GM19351 (cell line): ENCODE results near the gene ERGIC3.

Experiments
- ATAC-seq: cut with Tn5 transposase; IDR thresholded peaks from one replicate; pipeline ENCODE4 v1.9.1; 2021; ENCODE audit warnings: mild to moderate bottlenecking, moderate library complexity; ENCODE audit not compliant: unreplicated experiment

ERGIC3 gene

GRCh38 chr20:35560541-35560940, 18.7 kb downstream of the ERGIC3 start:
- no peak for ATAC-seq

- ATAC-seq, result no peak
Observed at GRCh38 chr20:35561268-35561667, 19.4 kb downstream of the ERGIC3 start.

- ATAC-seq, result no peak
Observed at GRCh38 chr20:35561671-35562070, 19.8 kb downstream of the ERGIC3 start.

- ATAC-seq, result no peak
Observed at GRCh38 chr20:35562541-35563110, 20.7 kb downstream of the ERGIC3 start.

- no peak for ATAC-seq
Observed at GRCh38 chr20:35563834-35564233, 22.0 kb downstream of the ERGIC3 start.

GRCh38 chr20:35564905-35565304, 23.0 kb downstream of the ERGIC3 start:
- ATAC-seq, result no peak

- no peak for ATAC-seq
Observed at GRCh38 chr20:35568645-35569044, 26.8 kb downstream of the ERGIC3 start.

GRCh38 chr20:35571555-35571954, 29.7 kb downstream of the ERGIC3 start:
- ATAC-seq, result no peak

- ATAC-seq, result no peak
Observed at GRCh38 chr20:35572838-35573237, 31.0 kb downstream of the ERGIC3 start.

- ATAC-seq, result no peak
Observed at GRCh38 chr20:35575958-35576357, 34.1 kb downstream of the ERGIC3 start.

- ATAC-seq, result no peak
Observed at GRCh38 chr20:35576816-35577215, 34.9 kb downstream of the ERGIC3 start.

GRCh38 chr20:35578469-35578868, 36.6 kb downstream of the ERGIC3 start:
- ATAC-seq, result no peak

- ATAC-seq, result no peak
Observed at GRCh38 chr20:35579196-35579595, 37.3 kb downstream of the ERGIC3 start.

- no peak for ATAC-seq
Observed at GRCh38 chr20:35582131-35582530, 40.3 kb downstream of the ERGIC3 start.

GRCh38 chr20:35582741-35583404, 41.0 kb downstream of the ERGIC3 start:
- no peak for ATAC-seq

- ATAC-seq, result no peak
Observed at GRCh38 chr20:35583636-35584560, 42.0 kb downstream of the ERGIC3 start.

- ATAC-seq, result no peak
Observed at GRCh38 chr20:35586751-35587425, 45.0 kb downstream of the ERGIC3 start.

- ATAC-seq, result no peak
Observed at GRCh38 chr20:35587436-35587835, 45.6 kb downstream of the ERGIC3 start.

GRCh38 chr20:35588397-35588796, 46.5 kb downstream of the ERGIC3 start:
- ATAC-seq, result no peak

- no peak for ATAC-seq
Observed at GRCh38 chr20:35592339-35592974, 50.6 kb downstream of the ERGIC3 start.

GRCh38 chr20:35595456-35595855, 53.6 kb downstream of the ERGIC3 start:
- ATAC-seq, result no peak
